Stomach (tissue), 4 donors: ENCODE data around the gene SMIM44.

Source experiments
- CTCF ChIP-seq, 7 experiments: fragments of 450-650 bp in 4 of 7; fragments of 200-600 bp in 3 of 7; sonication (generic) in 3 of 7; IDR thresholded peaks; one replicate each; pipeline ENCODE4 v1.5.1; 2016 to 2019; ENCODE audit warnings: antibody characterized with exemption in 7 of 7, control low read depth in 2 of 7, mild to moderate bottlenecking in 1 of 7
- POLR2A ChIP-seq, 4 donors: fragments of 450-650 bp; IDR thresholded peaks; one replicate each; pipeline ENCODE4 v1.6.1; 2016; ENCODE audit warnings: antibody characterized with exemption in 4 of 4, control low read depth in 2 of 4, mild to moderate bottlenecking in 1 of 4, moderate library complexity in 1 of 4

GRCh38 chr19:3441089-3441985 is 41.9 kb downstream of the SMIM44 start:
- TF ChIP-seq POLR2A (IDR thresholded peaks at IDR 0.05) (no peak), CTCF (IDR thresholded peaks at IDR 0.05) (no peak)
